GM12878 (cell line): ENCODE data around the gene CAST. TPM values are rescaled to one million over a fixed set of nuclear protein-coding genes. Genes with fewer than 3 reads are reported as not detected.

Source experiments
- ATAC-seq: fragments of 200-7000 bp; cut with Tn5 transposase; 3 replicates; pipeline ENCODE4 v1.9.1; 2020; ENCODE audit warnings: mild to moderate bottlenecking, moderate library complexity
- BruUV-seq: library from RNA; stranded (reverse); fragments of 400-500 nt; replicated peaks from 2 replicates; lab custom pipeline; 2021; lab: Mats Ljungman, UMichigan
- CTCF ChIA-PET: fragments of 300-600 bp; sonication (Branson Sonifier 250); formaldehyde crosslinking; extraction: SDS; loops from one replicate; lab custom pipeline; 2021; ENCODE audit warnings: inconsistent platforms; lab: Yijun Ruan, JAX
- POLR2A ChIA-PET: fragments of 350-600 bp; formaldehyde crosslinking; extraction: SDS; loops from one replicate; lab custom pipeline; 2021; ENCODE audit warnings: inconsistent platforms; lab: Charles Lee
- RAD21 ChIA-PET: fragments of 300-600 bp; sonication (Branson Sonifier 250); formaldehyde crosslinking; loops from one replicate; lab custom pipeline; 2023; ENCODE audit warnings: antibody characterized with exemption; ENCODE audit not compliant: unreplicated experiment; lab: Charles Lee
- SMC1A ChIA-PET: fragments of 300-600 bp; sonication (Branson Sonifier 250); formaldehyde crosslinking; loops from one replicate; lab custom pipeline; 2023; ENCODE audit not compliant: unreplicated experiment, uncharacterized antibody; lab: Charles Lee
- DNase-seq: peaks from one replicate; pipeline ENCODE4 v3.0.0-alpha.2; 2011; ENCODE audit warnings: low read depth, low spot score
- FAIRE-seq: peaks from 3 replicates; lab custom pipeline; 2011; peaks lifted over from hg19 to GRCh38; lab: Jason Lieb, UNC
- H2AFZ ChIP-seq: 2 replicates; pipeline ENCODE4 v1.6.0; 2011; ENCODE audit warnings: low read depth, low read length, control low read depth; ENCODE audit not compliant: control insufficient read depth
- H3K27ac ChIP-seq: 2 replicates; pipeline ENCODE4 v1.5.1; 2011; ENCODE audit warnings: control low read depth; ENCODE audit not compliant: control insufficient read depth, insufficient read depth
- H3K27me3 ChIP-seq, 2 experiments: replicated peaks in 1 of 2; 2 replicates each; pipeline versions ENCODE4 v1.6.0 to v1.6.1; 2011; ENCODE audit warnings: low read length in 1 of 2; ENCODE audit not compliant: control insufficient read depth in 2 of 2, insufficient read depth in 2 of 2
- H3K36me3 ChIP-seq, 2 experiments: 2 replicates each; pipeline ENCODE4 v1.5.1; 2011; ENCODE audit warnings: low read length in 1 of 2; ENCODE audit not compliant: control insufficient read depth in 2 of 2, insufficient read depth in 2 of 2
- H3K4me1 ChIP-seq: 2 replicates; pipeline ENCODE4 v1.6.1; 2011; ENCODE audit warnings: mild to moderate bottlenecking, low read length, moderate library complexity, mixed read lengths; ENCODE audit not compliant: control insufficient read depth, insufficient read depth
- H3K4me2 ChIP-seq: 2 replicates; pipeline ENCODE4 v1.6.0; 2011; ENCODE audit warnings: control low read depth; ENCODE audit not compliant: control insufficient read depth, insufficient read depth
- H3K4me3 ChIP-seq: fragments of 200-600 bp; sonication (generic); 2 replicates; pipeline ENCODE4 v1.5.1; 2016
- H3K79me2 ChIP-seq: 2 replicates; pipeline ENCODE4 v1.6.0; 2011; ENCODE audit warnings: low read length; ENCODE audit not compliant: control insufficient read depth, insufficient read depth
- H3K9ac ChIP-seq: 2 replicates; pipeline ENCODE4 v1.8.0; 2011; ENCODE audit warnings: low read length, control low read depth, mixed read lengths; ENCODE audit not compliant: control insufficient read depth, insufficient read depth
- H3K9me3 ChIP-seq: replicated peaks from 3 replicates; pipeline ENCODE4 v1.5.1; 2011; ENCODE audit warnings: mild to moderate bottlenecking, low read length; ENCODE audit not compliant: control insufficient read depth, insufficient read depth
- H4K20me1 ChIP-seq: 2 replicates; pipeline ENCODE4 v1.6.0; 2011; ENCODE audit not compliant: control insufficient read depth, insufficient read depth
- ATF2 ChIP-seq: IDR thresholded peaks from 2 replicates; pipeline ENCODE4 v1.6.1; 2012; ENCODE audit warnings: low read length, inconsistent platforms
- CHD4 ChIP-seq: fragments of 200-600 bp; sonication (generic); IDR thresholded peaks from 2 replicates; pipeline ENCODE4 v1.6.1; 2016; ENCODE audit warnings: mild to moderate bottlenecking
- CREM ChIP-seq: IDR thresholded peaks from 2 replicates; pipeline ENCODE4 v1.6.1; 2014; ENCODE audit warnings: antibody characterized with exemption, low read depth
- JUNB ChIP-seq: IDR thresholded peaks from 2 replicates; pipeline ENCODE4 v1.6.1; 2016; ENCODE audit warnings: antibody characterized with exemption, mild to moderate bottlenecking
- POU2F2 ChIP-seq: IDR thresholded peaks from 3 replicates; pipeline ENCODE4 v1.6.1; 2011; ENCODE audit warnings: low read depth, mild to moderate bottlenecking, low read length, borderline replicate concordance
- RELA ChIP-seq: fragments of 450-650 bp; IDR thresholded peaks from 2 replicates; pipeline ENCODE4 v1.8.0; 2014; ENCODE audit warnings: borderline replicate concordance; ENCODE audit not compliant: partially characterized antibody
- ZNF24 ChIP-seq: fragments of 450-650 bp; IDR thresholded peaks from 2 replicates; pipeline ENCODE4 v1.6.1; 2017; ENCODE audit warnings: antibody characterized with exemption, mild to moderate bottlenecking
- WGBS: methylation state at CpG from one replicate; pipeline ENCODE4 v1.1.6; 2016; ENCODE audit warnings: low lambda C conversion rate; ENCODE audit not compliant: insufficient replicate concordance, insufficient coverage; ENCODE audit errors: missing lambda C conversion rate; 5-methylcytosine and 5-hydroxymethylcytosine counted together
- in situ Hi-C: fragments of 300-500 bp; cut with MboI; formaldehyde crosslinking; loops from 9 replicates; pipeline ENCODE4 v1.14.3; 2018; ENCODE audit warnings: mixed read lengths
- intact Hi-C: fragments of 100-400 bp; cut with micrococcal nuclease; formaldehyde crosslinking; loops from one replicate; pipeline ENCODE4 v1.14.2; 2022; ENCODE audit not compliant: unreplicated experiment
- polyA plus RNA-seq, 11 experiments: library from polyadenylated mRNA; depleted of rRNA in 4 of 11; unstranded in 6 of 11; stranded (reverse) in 5 of 11; fragments of >200 nt; fragmentation: Nextera tagmentation in 4 of 11; fragmentation: Illumina TruSeq in 1 of 11; extraction: Ambion mirVana in 4 of 11; extraction: Trizol in 1 of 11; gene quantifications; 1 replicate in 1 of 11; 2 replicates in 10 of 11; pipeline versions ENCODE4 v1.2.1 to v1.2.3, GENCODE V29; 2011 to 2016; ENCODE audit warnings: inconsistent platforms in 2 of 11, missing spikeins in 2 of 11, low read depth in 1 of 11
- total RNA-seq, 4 experiments: library from RNA; depleted of rRNA in 3 of 4; stranded (reverse); fragments of >200 nt in 3 of 4; fragmentation: Illumina TruSeq in 1 of 4; extraction: Trizol in 1 of 4; gene quantifications; 2 replicates each; pipeline versions ENCODE4 v1.2.1 to v1.2.3, GENCODE V29; 2013 to 2021

CAST gene
- total and polyA plus RNA-seq, 10 of the 15 experiments (the other 5 are each of a cell fraction or from before 2014, with no cell fraction given) = 31.7 to 140 (median 68.5) TPM

GRCh38 chr5:96753017-96753397, 90.8 kb downstream of the CAST start:
- POLR2A ChIA-PET = interaction anchor here (0.6 to 0.7 kb wide), 6 partner anchors 59 to 1094 kb away, joined by 3 to 7 read pairs (median 5); no protein-coding TSS in a partner anchor
- RAD21 ChIA-PET = interaction anchor here (0.6 to 4.6 kb wide), 24 partner anchors 10 to 774 kb away, joined by 3 to 61 read pairs (median 6); partner anchors contain the start of gene LIX1
- CTCF ChIA-PET = interaction anchor here (0.9 to 5.3 kb wide), 40 partner anchors 9 to 420 kb away, joined by 3 to 128 read pairs (median 5); partner anchors contain the start of gene LIX1
- H3K27me3 ChIP-seq = no peaks in the 10 kb centered on the region
- H3K4me2 ChIP-seq = no peak overlapping the region
- FAIRE-seq (no peak), DNase-seq (no peak), ATAC-seq (no peak)
- BruUV-seq = no TSS peak
- no peaks in the 10 kb centered on the region for H4K20me1 ChIP-seq
- over 99% methylated on average over 4 of the region's 4 CpGs for WGBS
- no peak overlapping the region for H2AFZ ChIP-seq
- SMC1A ChIA-PET = interaction anchor here (1.0 to 2.4 kb wide), 23 partner anchors 10 to 428 kb away, joined by 3 to 54 read pairs (median 5); partner anchors contain the start of genes ERAP2 and LIX1
- H3K79me2 ChIP-seq = no peaks in the 10 kb centered on the region
- no peak overlapping the region for H3K9ac ChIP-seq
- intact Hi-C loops (loop anchor here (5.0 kb wide), 2 partner anchors 244 to 264 kb away; no protein-coding TSS in a partner anchor), in situ Hi-C loops (no loop called here)
- H3K4me1 ChIP-seq = no peaks in the 10 kb centered on the region
- no peak overlapping the region for H3K4me3 ChIP-seq
- H3K9me3 ChIP-seq = no peaks in the 10 kb centered on the region
- H3K36me3 ChIP-seq = peaks cover 4 to 19% of the 10 kb centered on the region in 2 experiments
- TF ChIP-seq CREM (no peak), JUNB (no peak), ATF2 (no peak), RELA (no peak), ZNF24 (no peak), POU2F2 (no peak), CHD4 (no peak)
- no peak overlapping the region for H3K27ac ChIP-seq
